GM18520 (cell line): ENCODE results near the gene STAB1.
A peak's percentile ranks its signal among the peaks of the same experiment; 100 is the strongest.

Source experiments
- ATAC-seq: cut with Tn5 transposase; IDR thresholded peaks from one replicate; pipeline ENCODE4 v1.9.1; 2021; ENCODE audit not compliant: unreplicated experiment

The STAB1 gene

GRCh38 chr3:52532838-52533622, 37.9 kb downstream of the STAB1 start:
- no peak for ATAC-seq

DNA sequence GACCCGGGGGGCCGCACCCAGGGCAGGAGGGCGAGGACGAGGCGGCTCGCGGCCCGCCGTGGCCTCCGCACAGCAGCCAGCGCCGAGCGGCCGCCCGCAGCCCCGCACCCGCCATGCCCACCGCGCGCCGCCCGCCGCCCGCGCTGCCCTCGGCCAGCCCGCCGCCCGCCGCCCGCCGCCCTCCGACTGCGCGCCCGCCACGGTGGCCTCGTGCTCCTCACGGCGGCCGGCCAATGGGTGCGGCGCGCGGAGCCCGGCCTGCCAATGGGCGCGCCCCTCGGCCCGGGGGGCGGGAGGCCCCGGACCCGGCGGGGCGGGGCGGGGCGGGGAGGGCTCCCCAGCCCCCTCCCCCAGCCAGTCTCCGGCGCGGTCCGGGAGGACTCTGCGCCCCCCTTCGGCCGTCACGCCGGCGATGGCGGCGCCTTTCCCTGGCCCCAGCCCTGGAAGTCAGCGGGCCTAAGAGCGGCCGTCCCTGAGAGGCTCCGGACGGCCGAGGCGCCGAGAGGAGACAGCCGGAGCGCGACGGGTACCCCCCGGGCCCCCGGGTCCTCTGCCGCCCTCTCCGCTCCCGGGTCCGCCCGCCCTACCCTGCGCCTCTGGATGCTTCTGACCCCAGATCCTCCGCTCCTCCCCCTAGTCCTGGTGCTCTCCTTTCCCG, 38.6 kb downstream of the STAB1 start, which contains the start of gene NT5DC2:
Gene NT5DC2, minus strand, starts transcription at position 235 of the 658 bp plus-strand sequence. Its CDS starts 120 bp downstream, at position 115.
- peak; percentile 26 for ATAC-seq

DNA sequence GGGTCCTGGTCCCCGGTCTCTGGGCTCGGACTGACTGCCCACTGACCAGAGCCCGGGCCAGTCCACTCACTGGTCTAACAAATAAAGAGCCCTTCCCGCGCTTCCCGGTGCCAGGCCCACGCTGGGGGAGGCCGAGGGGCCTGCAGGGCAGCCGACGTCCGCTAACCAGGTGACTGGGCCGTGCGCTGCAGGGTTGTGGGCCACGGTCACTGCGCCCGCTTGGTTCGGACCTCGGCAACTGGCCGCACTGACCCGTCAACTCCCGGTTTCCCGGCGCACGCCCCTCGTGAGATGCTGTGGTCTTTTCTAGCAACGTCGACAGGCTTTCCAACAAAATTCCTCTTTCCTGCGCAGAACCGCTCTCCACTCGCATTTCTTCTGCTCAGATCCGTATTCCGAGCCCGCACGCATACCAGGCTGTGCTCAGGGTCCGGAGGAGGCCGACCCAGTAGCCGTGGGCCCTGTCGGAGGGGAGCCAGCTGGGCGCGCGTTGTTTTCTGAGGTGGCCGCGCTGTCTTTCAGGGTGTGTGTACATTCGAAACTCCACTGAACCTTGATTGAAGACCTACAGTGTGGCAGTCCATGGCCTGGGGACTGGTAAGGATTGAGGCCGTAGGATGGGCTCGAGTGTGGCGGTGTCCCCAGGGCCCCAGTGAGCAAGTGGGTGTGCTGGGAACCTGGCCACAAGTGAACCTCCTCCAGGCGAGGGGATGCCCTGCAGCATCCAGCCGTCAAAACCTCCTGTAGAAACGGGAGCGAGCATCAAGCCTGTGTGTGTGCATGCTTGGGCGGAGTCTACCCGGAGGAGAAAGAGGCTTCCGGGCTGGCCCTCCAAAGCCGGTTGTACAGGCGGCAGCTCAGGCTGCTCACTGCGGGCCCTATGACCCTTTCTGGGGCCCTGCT, 39.4 kb downstream of the STAB1 start:
- no peak for ATAC-seq

DNA sequence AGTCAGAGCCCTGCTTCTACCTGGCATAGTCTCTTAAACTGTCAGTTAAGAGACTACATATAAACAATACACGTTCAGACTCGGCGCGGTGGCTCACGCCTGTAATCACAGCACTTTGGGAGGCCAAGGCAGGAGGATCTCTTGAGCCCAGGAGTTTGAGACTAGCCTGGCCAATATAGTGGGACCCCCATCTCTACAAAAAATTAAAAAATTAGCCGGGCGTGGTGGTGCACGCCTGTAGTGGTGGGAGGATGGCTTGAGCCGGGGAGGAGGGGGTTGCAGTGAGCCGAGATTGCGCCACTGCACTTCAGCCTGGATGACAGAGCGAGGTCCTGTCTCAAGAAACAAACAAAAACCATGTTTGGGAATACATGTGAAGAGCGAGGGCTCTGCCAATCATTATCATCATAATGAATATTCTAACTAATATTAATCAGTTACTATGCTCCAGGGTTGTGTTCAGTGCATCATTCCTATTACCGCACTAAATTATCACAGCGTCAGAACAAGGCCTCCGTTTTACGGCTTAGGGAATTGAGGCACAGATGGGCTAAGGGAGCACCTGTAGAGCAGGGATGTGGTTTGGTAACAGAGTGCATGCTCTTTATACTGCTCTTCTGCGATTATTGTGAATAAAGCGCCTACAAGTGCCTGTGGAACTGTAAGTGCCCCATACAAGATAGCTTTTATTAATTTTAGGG, 40.4 kb downstream of the STAB1 start:
- ATAC-seq, result no peak

- ATAC-seq, result no peak
Observed at GRCh38 chr3:52536112-52536368, 40.9 kb downstream of the STAB1 start.

- peak; percentile 84 for ATAC-seq
Observed at GRCh38 chr3:52536369-52537164, 41.4 kb downstream of the STAB1 start, which contains the start of gene UQCC5. Gene UQCC5 (plus strand): TSS chr3:52536605. CDS start chr3:52536756, 151 bp downstream.

DNA sequence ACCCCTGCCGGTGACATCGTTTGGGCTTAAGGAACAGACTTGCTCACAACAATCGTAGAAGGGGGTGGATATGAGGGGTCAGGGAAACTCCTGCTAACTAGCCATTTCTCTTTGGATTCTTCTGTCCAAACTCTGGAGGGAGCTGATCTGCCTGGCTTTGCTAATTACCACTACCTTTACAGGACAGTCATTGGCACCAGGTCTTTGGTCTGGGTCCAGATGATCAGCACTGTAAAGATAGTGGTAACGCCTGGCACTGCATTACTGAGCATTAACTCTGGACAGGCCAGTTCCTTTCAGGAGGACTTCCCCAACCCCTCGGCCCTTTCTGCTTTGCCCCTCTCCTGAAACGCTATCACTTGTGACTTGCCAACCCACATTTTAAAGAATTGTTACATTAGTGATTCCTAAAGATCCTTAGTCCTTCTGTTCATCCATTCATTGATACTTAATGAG, 42.1 kb downstream of the STAB1 start:
- ATAC-seq, result no peak

DNA sequence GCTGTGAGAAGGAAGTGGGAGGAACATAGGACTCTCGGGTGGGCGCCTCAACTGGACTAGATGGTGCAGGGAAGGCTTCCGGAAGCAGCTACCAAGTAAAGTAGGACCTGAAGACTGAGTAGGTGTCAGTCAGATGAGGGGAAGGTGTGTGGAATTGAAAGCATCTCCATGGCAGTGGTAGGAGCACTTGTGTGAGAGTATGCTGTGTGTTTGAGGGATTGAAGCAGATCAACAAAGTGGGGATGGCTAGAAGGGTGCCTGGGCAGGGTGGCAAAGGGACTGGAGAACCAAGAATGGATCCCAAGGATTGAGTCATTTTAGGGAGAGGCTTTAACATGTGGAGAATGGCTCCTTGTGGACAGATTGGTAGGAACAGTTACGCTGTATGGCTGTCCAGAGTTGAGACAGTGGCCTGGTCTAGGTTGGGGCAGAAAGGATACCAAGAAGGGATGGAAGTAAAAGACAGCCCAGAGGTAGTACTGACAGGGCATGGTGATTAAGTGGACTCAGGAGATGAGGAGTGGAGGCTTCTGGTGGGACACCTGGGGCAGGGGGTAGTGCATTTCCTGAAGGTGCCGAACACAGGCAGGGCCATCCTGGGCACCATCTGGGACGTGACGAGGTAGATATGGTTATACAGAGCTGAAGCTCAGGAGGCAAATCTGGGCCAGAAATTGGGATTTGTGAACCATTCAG, 42.7 kb downstream of the STAB1 start:
- no peak for ATAC-seq

DNA sequence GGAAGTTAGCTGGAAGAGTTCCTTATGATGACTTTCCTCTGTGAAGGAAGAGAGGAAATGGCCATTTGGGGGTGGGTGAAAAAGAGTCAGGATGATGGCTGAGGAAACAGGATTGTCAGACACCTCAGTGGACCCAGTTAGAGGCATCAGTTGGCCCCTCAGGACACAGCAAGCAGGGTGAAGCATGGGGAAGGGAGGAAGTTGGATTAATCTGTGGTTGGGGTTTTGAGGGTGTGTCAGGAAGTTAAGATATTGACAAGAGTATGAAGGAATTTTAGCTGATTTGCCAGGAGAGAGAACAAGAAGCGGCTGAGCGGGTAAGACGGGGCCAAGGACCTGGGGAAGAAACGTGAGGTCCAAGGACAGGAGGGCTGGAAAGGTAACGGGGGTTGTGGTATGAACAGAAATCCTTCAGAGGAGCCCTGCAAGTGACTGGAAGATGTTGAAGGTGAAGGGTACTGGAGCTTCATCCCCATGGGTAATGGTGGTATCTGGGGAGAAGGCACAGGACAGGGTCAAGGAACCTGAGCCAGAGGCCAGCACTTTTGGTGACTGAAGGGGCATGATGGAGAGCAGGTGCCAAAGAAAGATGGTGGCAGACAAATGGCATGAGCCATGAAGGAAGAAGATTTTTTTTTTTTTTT, 44.0 kb downstream of the STAB1 start:
- no peak for ATAC-seq

GRCh38 chr3:52541050-52541449, 45.9 kb downstream of the STAB1 start:
- no peak for ATAC-seq

- no peak for ATAC-seq
Observed at GRCh38 chr3:52544937-52545336, 49.8 kb downstream of the STAB1 start.

- ATAC-seq, result no peak
Observed at GRCh38 chr3:52546111-52546901, 51.2 kb downstream of the STAB1 start.

GRCh38 chr3:52547143-52547542, 52.0 kb downstream of the STAB1 start:
- ATAC-seq, result no peak

- ATAC-seq, result no peak
Observed at GRCh38 chr3:52551118-52551517, 56.0 kb downstream of the STAB1 start.

DNA sequence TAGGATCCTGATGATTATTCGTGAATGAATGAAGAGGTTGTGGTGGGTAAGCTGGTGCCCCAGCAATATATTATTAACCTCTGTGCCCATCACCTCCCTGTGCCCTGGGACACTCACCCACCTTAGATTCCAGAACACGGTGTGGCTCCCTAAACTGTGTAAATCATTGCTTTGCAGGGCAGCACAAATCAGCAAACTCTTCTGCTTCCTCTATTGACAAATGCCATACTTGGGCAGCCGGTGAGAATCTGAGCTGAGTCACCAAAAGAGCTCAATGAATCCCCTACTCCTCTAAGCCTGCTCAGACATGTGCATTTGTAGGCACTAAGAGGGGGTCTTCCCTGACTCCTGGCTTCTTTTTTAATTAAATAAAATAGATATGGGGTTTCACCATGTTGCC, 57.0 kb downstream of the STAB1 start:
- no peak for ATAC-seq

DNA sequence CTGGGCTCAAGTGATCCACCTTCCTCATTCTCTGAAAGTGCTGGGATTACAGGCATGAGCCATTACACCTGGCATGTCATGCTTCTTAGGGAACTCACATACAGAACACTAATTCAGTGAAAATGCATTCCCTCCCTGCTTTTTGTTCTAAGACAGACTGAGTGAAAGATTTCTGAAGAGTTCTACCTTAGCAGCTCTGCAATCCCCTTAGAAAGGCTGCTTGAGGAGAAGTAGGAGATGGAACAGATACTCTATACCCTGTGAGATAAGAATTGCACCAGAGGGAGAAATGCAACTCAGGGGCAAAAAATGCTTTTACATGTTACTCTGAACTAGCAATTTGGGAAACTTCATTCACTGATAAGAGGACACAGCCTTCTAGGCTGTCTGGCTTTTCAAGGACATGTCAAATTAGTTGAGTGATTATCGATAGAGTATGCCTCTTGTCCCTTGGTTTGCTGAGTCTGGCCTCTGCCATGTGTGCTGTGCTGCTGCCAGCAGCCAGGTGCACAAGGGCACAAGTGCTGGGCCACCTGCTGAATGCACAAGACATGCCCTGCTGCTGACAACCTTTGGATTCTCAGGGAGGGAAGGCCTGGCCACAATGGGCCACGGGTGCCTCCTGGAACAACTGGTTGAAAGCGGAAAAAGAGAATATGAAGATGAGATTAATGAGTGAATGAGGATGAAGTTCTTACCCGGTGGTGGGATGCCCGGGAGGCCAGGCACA, 59.1 kb downstream of the STAB1 start:
- no peak for ATAC-seq

DNA sequence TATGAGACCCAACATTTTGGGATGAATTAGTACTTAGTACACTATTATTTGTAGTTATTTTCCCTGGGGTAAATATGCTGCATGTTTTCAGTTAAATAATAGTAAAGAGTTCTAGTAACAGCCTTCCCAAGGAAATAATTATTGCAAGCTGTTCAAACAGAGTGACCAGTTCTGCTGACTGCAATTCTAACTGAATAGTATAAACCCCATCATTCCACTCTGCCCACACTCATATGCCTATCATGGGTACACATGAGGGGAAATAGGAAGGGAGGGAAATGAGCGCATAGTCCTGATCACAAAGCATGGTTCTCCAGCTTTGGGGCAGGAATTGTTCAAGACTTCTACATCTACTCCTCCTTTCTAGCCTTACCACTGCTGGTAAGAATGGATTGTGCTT, 59.9 kb downstream of the STAB1 start:
- ATAC-seq, result no peak
